GM23338 (cell line): ENCODE measurements around the gene SHROOM2. TPM values are rescaled to one million over a fixed set of nuclear protein-coding genes. Genes with fewer than 3 reads are reported as not detected.
A peak's percentile ranks its signal among the peaks of the same experiment; 100 is the strongest.

Experiments used
- ATAC-seq: fragments of 200-7000 bp; cut with Tn5 transposase; 3 replicates; pipeline ENCODE4 v1.9.1; 2020
- DNase-seq: peaks from one replicate; pipeline ENCODE4 v3.0.0-alpha.2; 2015; ENCODE audit warnings: low spot score
- H2AFZ ChIP-seq: fragments of 200-600 bp; sonication (generic); 2 replicates; pipeline ENCODE4 v1.8.0; 2016; ENCODE audit warnings: antibody characterized with exemption, mild to moderate bottlenecking, moderate library complexity
- H3F3A ChIP-seq: fragments of 200-600 bp; sonication (generic); replicated peaks from 2 replicates; pipeline ENCODE4 v1.8.0; 2017; ENCODE audit warnings: antibody characterized with exemption, mixed run types, low read depth
- H3K27ac ChIP-seq: fragments of 200-600 bp; sonication (generic); 2 replicates; pipeline ENCODE4 v1.6.1; 2016; ENCODE audit warnings: low read depth
- H3K27me3 ChIP-seq: fragments of 200-600 bp; sonication (generic); 2 replicates; pipeline ENCODE4 v1.8.0; 2016; ENCODE audit warnings: mild to moderate bottlenecking, mixed run types, moderate library complexity; ENCODE audit not compliant: insufficient read depth
- H3K36me3 ChIP-seq: fragments of 200-600 bp; sonication (generic); 2 replicates; pipeline ENCODE4 v1.8.0; 2016; ENCODE audit warnings: mild to moderate bottlenecking; ENCODE audit not compliant: insufficient read depth
- H3K4me1 ChIP-seq: fragments of 200-600 bp; sonication (generic); 2 replicates; pipeline ENCODE4 v1.8.0; 2016; ENCODE audit warnings: mild to moderate bottlenecking, moderate library complexity; ENCODE audit not compliant: insufficient read depth
- H3K4me2 ChIP-seq: fragments of 200-600 bp; sonication (generic); 2 replicates; pipeline ENCODE4 v1.7.1; 2017; ENCODE audit warnings: mixed run types
- H3K4me3 ChIP-seq: fragments of 200-600 bp; sonication (generic); 2 replicates; pipeline ENCODE4 v1.6.1; 2016; ENCODE audit warnings: mixed run types
- H3K79me2 ChIP-seq: fragments of 200-600 bp; sonication (generic); replicated peaks from 2 replicates; pipeline ENCODE4 v1.8.0; 2017; ENCODE audit warnings: mild to moderate bottlenecking; ENCODE audit not compliant: insufficient read depth
- H3K9me2 ChIP-seq: fragments of 200-600 bp; sonication (generic); 2 replicates; pipeline ENCODE4 v1.8.0; 2017; ENCODE audit not compliant: insufficient read depth
- H4K20me1 ChIP-seq: fragments of 200-600 bp; sonication (generic); replicated peaks from 2 replicates; pipeline ENCODE4 v1.8.0; 2017; ENCODE audit warnings: mild to moderate bottlenecking; ENCODE audit not compliant: insufficient read depth
- H3K27ac Mint-ChIP-seq: 2 replicates; pipeline ENCODE4 v1.8.0; 2020; ENCODE audit warnings: inconsistent platforms, mild to moderate bottlenecking, moderate library complexity, mixed read lengths
- H3K27me3 Mint-ChIP-seq: 3 replicates; pipeline ENCODE4 v1.8.0; 2022; ENCODE audit warnings: low read depth, mild to moderate bottlenecking, moderate library complexity, mixed read lengths, inconsistent platforms; ENCODE audit not compliant: insufficient read depth, poor library complexity
- H3K36me3 Mint-ChIP-seq: 3 replicates; pipeline ENCODE4 v1.8.0; 2021; ENCODE audit warnings: low read depth, mild to moderate bottlenecking, inconsistent platforms, moderate library complexity, mixed read lengths
- H3K4me1 Mint-ChIP-seq: 3 replicates; pipeline ENCODE4 v1.8.0; 2020; ENCODE audit warnings: mild to moderate bottlenecking, inconsistent platforms, mixed read lengths
- H3K4me3 Mint-ChIP-seq: 3 replicates; pipeline ENCODE4 v1.8.0; 2021; ENCODE audit warnings: moderate library complexity, mild to moderate bottlenecking, inconsistent platforms, mixed read lengths
- H3K9me3 Mint-ChIP-seq: 3 replicates; pipeline ENCODE4 v1.8.0; 2020; ENCODE audit warnings: moderate library complexity, mild to moderate bottlenecking, inconsistent platforms, mixed read lengths
- CREB1 ChIP-seq: fragments of 250-450 bp; sonication (Bioruptor Pico); IDR thresholded peaks from 2 replicates; pipeline ENCODE4 v1.5.0; 2020; ENCODE audit warnings: low read depth, mild to moderate bottlenecking, moderate library complexity
- CTCF ChIP-seq, 2 experiments: fragments of 200-600 bp in 1 of 2; sonication (generic) in 1 of 2; conservative IDR thresholded peaks; 2 replicates each; pipeline versions ENCODE4 v1.5.1 to v1.6.1; 2016 to 2017; ENCODE audit warnings: antibody characterized with exemption in 2 of 2, low read depth in 2 of 2, mild to moderate bottlenecking in 2 of 2, moderate library complexity in 1 of 2
- ETS1 ChIP-seq: IDR thresholded peaks from 2 replicates; pipeline ENCODE4 v1.6.1; 2016; ENCODE audit warnings: antibody characterized with exemption
- EZH2phosphoT487 ChIP-seq: fragments of 200-600 bp; sonication (generic); IDR thresholded peaks from one replicate; pipeline ENCODE4 v1.8.1; 2018; ENCODE audit warnings: antibody characterized with exemption; ENCODE audit not compliant: unreplicated experiment
- JUNB ChIP-seq: IDR thresholded peaks from one replicate; pipeline ENCODE4 v1.6.1; 2016; ENCODE audit warnings: antibody characterized with exemption; ENCODE audit not compliant: unreplicated experiment
- NANOG ChIP-seq: IDR thresholded peaks from 2 replicates; pipeline ENCODE4 v1.6.1; 2016; ENCODE audit warnings: antibody characterized with exemption, borderline replicate concordance
- POLR2AphosphoS5 ChIP-seq: IDR thresholded peaks from 2 replicates; pipeline ENCODE4 v1.6.1; 2016; ENCODE audit warnings: antibody characterized with exemption, low read depth
- REST ChIP-seq: IDR thresholded peaks from one replicate; pipeline ENCODE4 v1.6.1; 2018; ENCODE audit warnings: antibody characterized with exemption; ENCODE audit not compliant: unreplicated experiment
- STAT1 ChIP-seq: IDR thresholded peaks from one replicate; pipeline ENCODE4 v1.6.1; 2016; ENCODE audit warnings: antibody characterized with exemption; ENCODE audit not compliant: unreplicated experiment
- ZNF331 ChIP-seq: fragments of 250-450 bp; sonication (Bioruptor Pico); IDR thresholded peaks from 2 replicates; pipeline ENCODE4 v1.5.0; 2020; ENCODE audit warnings: low read depth, mild to moderate bottlenecking, moderate library complexity
- polyA plus RNA-seq: library from polyadenylated mRNA; unstranded; fragments of >200 nt; fragmentation: Nextera tagmentation; extraction: Ambion mirVana; gene quantifications from 2 replicates; pipeline ENCODE4 v1.2.1, GENCODE V29; 2016
- total RNA-seq: library from RNA; depleted of rRNA; stranded (reverse); fragments of >200 nt; shearing (Covaris generic); gene quantifications from 2 replicates; pipeline ENCODE4 v1.2.3, GENCODE V29; 2014

SHROOM2 gene
- total and polyA plus RNA-seq, 2 experiments from 2014 or later = 3.5 to 15.8 TPM

GRCh38 chrX:9847071-9847470, 60.8 kb downstream of the SHROOM2 start:
- no peaks in the 10 kb centered on the region for H4K20me1 ChIP-seq
- Mint-ChIP-seq H3K9me3 (no peaks in the 10 kb centered on the region), H3K4me1 (peaks cover 35% of the 10 kb centered on the region), H3K27ac (peak overlapping the region; percentile 83; the same call in 1 of the 2 replicates), H3K27me3 (no peaks in the 10 kb centered on the region), H3K36me3 (no peaks in the 10 kb centered on the region; the same call in 2 of the 3 replicates), H3K4me3 (no peak overlapping the region)
- H3F3A ChIP-seq = no peaks in the 10 kb centered on the region
- H3K79me2 ChIP-seq = peaks cover 15% of the 10 kb centered on the region
- no peak overlapping the region for H2AFZ ChIP-seq
- H3K9me2 ChIP-seq = no peaks in the 10 kb centered on the region
- DNase-seq (no peak), ATAC-seq (no peak)
- H3K4me3 ChIP-seq = no peak overlapping the region
- H3K4me1 ChIP-seq = peaks cover 6% of the 10 kb centered on the region; the same call in 1 of the 2 replicates
- H3K27ac ChIP-seq = 0 out of 2 replicates have a peak overlapping the region, but pooled peaks have one; percentile 45
- no peaks in the 10 kb centered on the region for H3K27me3 ChIP-seq
- H3K36me3 ChIP-seq = no peaks in the 10 kb centered on the region
- TF ChIP-seq STAT1 (no peak), EZH2phosphoT487 (no peak), REST (no peak), NANOG (no peak), CREB1 (no peak), JUNB (no peak), ETS1 (no peak)
- H3K4me2 ChIP-seq = no peak overlapping the region

- no peak for ATAC-seq
- Mint-ChIP-seq H3K27ac (no peak overlapping the region), H3K9me3 (no peaks in the 10 kb centered on the region), H3K4me1 (peaks cover 26% of the 10 kb centered on the region), H3K36me3 (no peaks in the 10 kb centered on the region; the same call in 2 of the 3 replicates), H3K4me3 (no peak overlapping the region), H3K27me3 (no peaks in the 10 kb centered on the region)
- H2AFZ ChIP-seq = no peak overlapping the region
- no peaks in the 10 kb centered on the region for H4K20me1 ChIP-seq
- H3F3A ChIP-seq = no peaks in the 10 kb centered on the region
- no peak for DNase-seq
- H3K27ac ChIP-seq = no peak overlapping the region
- no peaks in the 10 kb centered on the region for H3K4me1 ChIP-seq
- H3K79me2 ChIP-seq = peaks cover 14% of the 10 kb centered on the region
- no peaks in the 10 kb centered on the region for H3K36me3 ChIP-seq
- no peaks in the 10 kb centered on the region for H3K27me3 ChIP-seq
- H3K4me2 ChIP-seq = no peak overlapping the region
- H3K9me2 ChIP-seq = no peaks in the 10 kb centered on the region
- H3K4me3 ChIP-seq = no peak overlapping the region
- TF ChIP-seq EZH2phosphoT487 (no peak), ZNF331 (no peak), CREB1 (no peak), CTCF (conservative IDR thresholded peaks at IDR 0.05; ENCODE audit: low read depth in 2 of 2) (no peak), ETS1 (no peak), POLR2AphosphoS5 (no peak), NANOG (no peak), JUNB (no peak)
These were observed 62.7 kb downstream of the SHROOM2 start for GRCh38 chrX:9848718-9849479.
